Colonic mucosa (tissue), 4 donors: ENCODE measurements around the gene MBD5. TPM values are rescaled to one million over a fixed set of nuclear protein-coding genes. Genes with fewer than 3 reads are reported as not detected.
"Not testable (repeated sequence)": the region's sequence is repeated elsewhere in the genome, so short reads cannot be mapped to it uniquely, and the experiment has no call there.

Experiments
- DNase-seq: peaks from one replicate; pipeline ENCODE4 v3.0.0-alpha.2; 2020
- H3K27ac ChIP-seq: fragments of 200-600 bp; one replicate; pipeline ENCODE4 v1.8.0; 2021
- H3K27me3 ChIP-seq: fragments of 200-600 bp; one replicate; pipeline ENCODE4 v1.8.0; 2021
- H3K36me3 ChIP-seq: fragments of 200-600 bp; one replicate; pipeline ENCODE4 v1.8.0; 2021
- H3K4me1 ChIP-seq: fragments of 200-600 bp; one replicate; pipeline ENCODE4 v1.8.0; 2021; ENCODE audit warnings: mild to moderate bottlenecking
- H3K4me3 ChIP-seq: fragments of 200-600 bp; one replicate; pipeline ENCODE4 v1.8.0; 2021
- H3K9ac ChIP-seq, 2 donors: one replicate each; pipeline ENCODE4 v1.7.0; 2013; ENCODE audit warnings: control low read depth in 2 of 2, low read depth in 2 of 2, low read length in 2 of 2
- H3K9me3 ChIP-seq: fragments of 200-600 bp; one replicate; pipeline ENCODE4 v1.8.0; 2021
- CTCF ChIP-seq: fragments of 200-600 bp; IDR thresholded peaks from one replicate; pipeline ENCODE4 v1.8.0; 2022; ENCODE audit warnings: antibody characterized with exemption, mild to moderate bottlenecking
- intact Hi-C: fragments of 100-400 bp; cut with DNase I; formaldehyde crosslinking; loops from one replicate; pipeline ENCODE4 v1.14.1; 2022
- total RNA-seq, 2 donors: library from RNA; stranded (reverse); fragmentation: NEBNext Ultra II Directional in 1 of 2; extraction: Animal tissue kit (Norgen Biotek cat#: 25700) in 1 of 2; gene quantifications; one replicate each; pipeline ENCODE4 v1.2.1, GENCODE V29; 2021
- donor health status: healthy.
- donor health status: DM: no; HTN: no; CAD: no.
- donor health status: DM: no; HTN: no; CAD: no.

MBD5 gene
- total RNA-seq, 2 donors from 2014 or later: 26.7 to 29.6 TPM

GRCh38 chr2:148538375-148538774, 517.5 kb downstream of the MBD5 start:
- no peak overlapping the region for H3K27ac ChIP-seq
- H3K4me1 ChIP-seq: no peaks in the 10 kb centered on the region
- H3K9me3 ChIP-seq: no peaks in the 10 kb centered on the region
- H3K36me3 ChIP-seq: no peaks in the 10 kb centered on the region
- H3K9ac ChIP-seq: no peak overlapping the region
- TF ChIP-seq CTCF: no peak
- no peaks in the 10 kb centered on the region for H3K27me3 ChIP-seq
- no peak for DNase-seq
- no peak overlapping the region for H3K4me3 ChIP-seq
- intact Hi-C loops: no loop called here

GRCh38 chr2:148540022-148540421, 519.1 kb downstream of the MBD5 start:
- H3K4me1 ChIP-seq: no peaks in the 10 kb centered on the region
- no peak overlapping the region for H3K9ac ChIP-seq
- H3K9me3 ChIP-seq: no peaks in the 10 kb centered on the region
- intact Hi-C loops: no loop called here
- H3K27me3 ChIP-seq: no peaks in the 10 kb centered on the region
- no peak for TF ChIP-seq CTCF
- H3K27ac ChIP-seq: no peak overlapping the region
- no peak overlapping the region for H3K4me3 ChIP-seq
- DNase-seq: no peak
- H3K36me3 ChIP-seq: no peaks in the 10 kb centered on the region

GRCh38 chr2:148541792-148542191, 520.9 kb downstream of the MBD5 start:
- no peaks in the 10 kb centered on the region for H3K27me3 ChIP-seq
- no peaks in the 10 kb centered on the region for H3K4me1 ChIP-seq
- DNase-seq: no peak
- no peak overlapping the region for H3K9ac ChIP-seq
- no peak overlapping the region for H3K4me3 ChIP-seq
- intact Hi-C loops: no loop called here
- no peak for TF ChIP-seq CTCF
- H3K9me3 ChIP-seq: no peaks in the 10 kb centered on the region
- H3K27ac ChIP-seq: no peak overlapping the region
- H3K36me3 ChIP-seq: no peaks in the 10 kb centered on the region

GRCh38 chr2:148542614-148543013, 521.7 kb downstream of the MBD5 start:
- no peaks in the 10 kb centered on the region for H3K27me3 ChIP-seq
- H3K36me3 ChIP-seq: no peaks in the 10 kb centered on the region
- H3K9me3 ChIP-seq: no peaks in the 10 kb centered on the region
- H3K4me3 ChIP-seq: no peak overlapping the region
- H3K27ac ChIP-seq: no peak overlapping the region
- H3K9ac ChIP-seq: no peak overlapping the region
- no peak for TF ChIP-seq CTCF
- DNase-seq: no peak
- H3K4me1 ChIP-seq: no peaks in the 10 kb centered on the region
- intact Hi-C loops: no loop called here

- H3K27me3 ChIP-seq, H3K27ac ChIP-seq, H3K4me3 ChIP-seq, H3K4me1 ChIP-seq, H3K9ac ChIP-seq, H3K9me3 ChIP-seq, intact Hi-C loops, H3K36me3 ChIP-seq, DNase-seq: not testable (repeated sequence)
Observed at GRCh38 chr2:148543088-148543540, 522.2 kb downstream of the MBD5 start.

- Histone ChIP-seq H3K36me3 (no peaks in the 10 kb centered on the region), H3K27ac (no peak overlapping the region), H3K4me3 (no peak overlapping the region), H3K27me3 (no peaks in the 10 kb centered on the region), H3K9ac (no peak overlapping the region), H3K9me3 (no peaks in the 10 kb centered on the region), H3K4me1 (no peaks in the 10 kb centered on the region)
- intact Hi-C loops: no loop called here
- DNase-seq: no peak
- TF ChIP-seq CTCF: no peak
Observed at GRCh38 chr2:148545390-148546256, 524.7 kb downstream of the MBD5 start.
